B cell (primary cell): ENCODE measurements around the gene ZNF35.

Experiments used
- EZH2 ChIP-seq: IDR thresholded peaks from 2 replicates; pipeline ENCODE4 v1.6.1; 2012; ENCODE audit warnings: borderline replicate concordance, low read depth, mild to moderate bottlenecking, moderate library complexity, low read length; ENCODE audit not compliant: insufficient read depth, poor library complexity, severe bottlenecking
- TF ChIP-seq, protein P1 (sequence below): fragments of 200-600 bp; IDR thresholded peaks from one replicate; pipeline ENCODE4 v1.8.0; 2022; ENCODE audit warnings: antibody characterized with exemption, mild to moderate bottlenecking

DNA sequence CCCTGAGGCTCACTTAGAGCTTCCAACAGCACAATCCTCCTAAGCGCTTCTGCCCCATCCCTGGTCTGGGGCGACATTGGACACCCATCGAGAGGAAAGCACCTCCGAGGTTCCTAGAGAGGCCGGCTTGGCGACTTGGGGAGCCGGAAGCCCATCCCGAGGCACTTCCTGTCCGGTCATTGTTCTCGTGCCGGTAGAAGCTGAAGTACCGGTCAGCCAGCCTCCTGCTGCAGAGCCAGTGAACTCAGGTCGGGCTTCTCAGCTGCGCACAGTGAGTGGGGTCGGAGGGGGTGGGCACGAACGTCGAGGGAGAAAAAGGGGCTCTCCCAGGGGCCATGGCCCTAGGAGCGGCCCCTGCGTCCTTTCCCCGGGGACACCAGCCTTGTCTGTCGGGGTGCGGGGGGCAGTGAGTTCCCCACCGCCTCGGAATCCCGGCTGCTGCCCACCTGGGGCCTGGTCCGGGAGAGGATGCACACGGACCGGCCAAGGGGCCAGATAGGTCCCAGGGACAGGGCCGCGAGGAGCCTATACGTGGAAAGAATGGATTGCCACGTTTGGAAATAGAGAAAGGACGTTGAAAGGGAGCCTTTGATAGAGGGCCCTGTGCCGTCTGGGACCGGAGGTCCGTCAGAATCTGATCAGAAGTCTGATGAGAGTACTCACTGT is at the start of gene ZNF35:
- TF ChIP-seq EZH2 = no peak
- TF ChIP-seq, protein P1, sequence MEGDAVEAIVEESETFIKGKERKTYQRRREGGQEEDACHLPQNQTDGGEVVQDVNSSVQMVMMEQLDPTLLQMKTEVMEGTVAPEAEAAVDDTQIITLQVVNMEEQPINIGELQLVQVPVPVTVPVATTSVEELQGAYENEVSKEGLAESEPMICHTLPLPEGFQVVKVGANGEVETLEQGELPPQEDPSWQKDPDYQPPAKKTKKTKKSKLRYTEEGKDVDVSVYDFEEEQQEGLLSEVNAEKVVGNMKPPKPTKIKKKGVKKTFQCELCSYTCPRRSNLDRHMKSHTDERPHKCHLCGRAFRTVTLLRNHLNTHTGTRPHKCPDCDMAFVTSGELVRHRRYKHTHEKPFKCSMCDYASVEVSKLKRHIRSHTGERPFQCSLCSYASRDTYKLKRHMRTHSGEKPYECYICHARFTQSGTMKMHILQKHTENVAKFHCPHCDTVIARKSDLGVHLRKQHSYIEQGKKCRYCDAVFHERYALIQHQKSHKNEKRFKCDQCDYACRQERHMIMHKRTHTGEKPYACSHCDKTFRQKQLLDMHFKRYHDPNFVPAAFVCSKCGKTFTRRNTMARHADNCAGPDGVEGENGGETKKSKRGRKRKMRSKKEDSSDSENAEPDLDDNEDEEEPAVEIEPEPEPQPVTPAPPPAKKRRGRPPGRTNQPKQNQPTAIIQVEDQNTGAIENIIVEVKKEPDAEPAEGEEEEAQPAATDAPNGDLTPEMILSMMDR = no peak
